ENCODE results near the gene OGA.

The OGA gene

GRCh38 chr10:101762736-101763135 is 55.5 kb downstream of the OGA start:
- H3K4me1 Mint-ChIP-seq, result peaks cover 11% of the 10 kb centered on the region

GRCh38 chr10:101761226-101761625 is 57.0 kb downstream of the OGA start:
- Mint-ChIP-seq H3K27ac (no peak overlapping the region), H3K36me3 (ENCODE audit: low read depth) (no peaks in the 10 kb centered on the region), H3K9me3 (no peaks in the 10 kb centered on the region), H3K4me1 (peaks cover 11% of the 10 kb centered on the region), H3K27me3 (ENCODE audit: low read depth) (peaks cover 44% of the 10 kb centered on the region), H3K4me3 (no peak overlapping the region)
- TF ChIP-seq CTCF (IDR thresholded peaks at IDR 0.05; ENCODE audit: unreplicated experiment in 3 of 3), result no peak

More at GRCh38 chr10:101762736-101763135, 55.5 kb downstream of the OGA start:
- no peak overlapping the region for H3K4me3 Mint-ChIP-seq
- H3K9me3 Mint-ChIP-seq, result no peaks in the 10 kb centered on the region
- peaks cover 59% of the 10 kb centered on the region for H3K27me3 Mint-ChIP-seq (ENCODE audit: low read depth)
- no peaks in the 10 kb centered on the region for H3K36me3 Mint-ChIP-seq (ENCODE audit: low read depth)
- TF ChIP-seq CTCF (IDR thresholded peaks at IDR 0.05; ENCODE audit: unreplicated experiment in 3 of 3), result no peak
- no peak overlapping the region for H3K27ac Mint-ChIP-seq

- no peak for TF ChIP-seq CTCF (IDR thresholded peaks at IDR 0.05; ENCODE audit: unreplicated experiment in 3 of 3)
- Mint-ChIP-seq H3K4me3 (no peak overlapping the region), H3K36me3 (ENCODE audit: low read depth) (no peaks in the 10 kb centered on the region), H3K4me1 (peaks cover 11% of the 10 kb centered on the region), H3K9me3 (no peaks in the 10 kb centered on the region), H3K27me3 (ENCODE audit: low read depth) (peaks cover 37% of the 10 kb centered on the region), H3K27ac (no peak overlapping the region)
Observed at GRCh38 chr10:101760510-101760909, 57.7 kb downstream of the OGA start.

GRCh38 chr10:101759309-101760247 is 58.7 kb downstream of the OGA start:
- H3K27ac Mint-ChIP-seq, result no peak overlapping the region
- H3K4me3 Mint-ChIP-seq, result no peak overlapping the region
- peaks cover 11% of the 10 kb centered on the region for H3K4me1 Mint-ChIP-seq
- no peaks in the 10 kb centered on the region for H3K9me3 Mint-ChIP-seq
- no peak for TF ChIP-seq CTCF (IDR thresholded peaks at IDR 0.05; ENCODE audit: unreplicated experiment in 3 of 3)
- H3K36me3 Mint-ChIP-seq (ENCODE audit: low read depth), result no peaks in the 10 kb centered on the region
- peaks cover 29% of the 10 kb centered on the region for H3K27me3 Mint-ChIP-seq (ENCODE audit: low read depth)

GRCh38 chr10:101758858-101759257 is 59.4 kb downstream of the OGA start:
- no peak overlapping the region for H3K27ac Mint-ChIP-seq
- H3K4me3 Mint-ChIP-seq, result no peak overlapping the region
- H3K36me3 Mint-ChIP-seq (ENCODE audit: low read depth), result no peaks in the 10 kb centered on the region
- no peak for TF ChIP-seq CTCF (IDR thresholded peaks at IDR 0.05; ENCODE audit: unreplicated experiment in 3 of 3)
- H3K27me3 Mint-ChIP-seq (ENCODE audit: low read depth), result peaks cover 29% of the 10 kb centered on the region
- peaks cover 11% of the 10 kb centered on the region for H3K4me1 Mint-ChIP-seq
- no peaks in the 10 kb centered on the region for H3K9me3 Mint-ChIP-seq

GRCh38 chr10:101752241-101752640 is 66.0 kb downstream of the OGA start:
- Mint-ChIP-seq H3K27me3 (ENCODE audit: low read depth) (peaks cover 6% of the 10 kb centered on the region), H3K4me1 (peaks cover 10% of the 10 kb centered on the region), H3K9me3 (no peaks in the 10 kb centered on the region), H3K36me3 (ENCODE audit: low read depth) (no peaks in the 10 kb centered on the region), H3K27ac (no peak overlapping the region), H3K4me3 (no peak overlapping the region)
- TF ChIP-seq CTCF (IDR thresholded peaks at IDR 0.05; ENCODE audit: unreplicated experiment in 3 of 3), result no peak
